WTC11 (cell line): ENCODE results near the gene PKHD1. TPM values are rescaled to one million over a fixed set of nuclear protein-coding genes. Genes with fewer than 3 reads are reported as not detected.

Source experiments
- ATAC-seq: fragments of 200-7000 bp; cut with Tn5 transposase; 2 replicates; pipeline ENCODE4 v1.10.0; 2021; ENCODE audit warnings: mild to moderate bottlenecking, moderate library complexity
- CTCF ChIA-PET: fragments of 300-600 bp; sonication (Branson Sonifier 250); formaldehyde crosslinking; loops from one replicate; lab custom pipeline; 2021; ENCODE audit warnings: antibody characterized with exemption; lab: Charles Lee
- POLR2A ChIA-PET: fragments of 350-600 bp; sonication (Branson Sonifier 250); formaldehyde crosslinking; loops from one replicate; lab custom pipeline; 2021; ENCODE audit warnings: antibody characterized with exemption; lab: Charles Lee
- DNase-seq: peaks from one replicate; pipeline ENCODE4 v3.0.0; 2021; ENCODE audit warnings: low spot score
- H3K27ac Mint-ChIP-seq: 2 replicates; pipeline ENCODE4 v1.8.0; 2021; ENCODE audit warnings: mixed read lengths
- H3K27me3 Mint-ChIP-seq: 2 replicates; pipeline ENCODE4 v1.8.0; 2021; ENCODE audit warnings: low read depth, mild to moderate bottlenecking, moderate library complexity, mixed read lengths
- H3K36me3 Mint-ChIP-seq: 2 replicates; pipeline ENCODE4 v1.8.0; 2021; ENCODE audit warnings: mixed read lengths
- H3K4me1 Mint-ChIP-seq: 2 replicates; pipeline ENCODE4 v1.8.0; 2022; ENCODE audit warnings: mixed read lengths
- H3K4me3 Mint-ChIP-seq: 2 replicates; pipeline ENCODE4 v1.8.0; 2021; ENCODE audit warnings: mild to moderate bottlenecking, moderate library complexity, mixed read lengths
- H3K9me3 Mint-ChIP-seq: 2 replicates; pipeline ENCODE4 v1.8.0; 2021; ENCODE audit warnings: mixed read lengths
- CREB1 ChIP-seq: sonication (generic); formaldehyde crosslinking; IDR thresholded peaks from 2 replicates; pipeline ENCODE4 v1.8.0; 2023; ENCODE audit warnings: mild to moderate bottlenecking, missing genetic modification reagents
- HMGA2 ChIP-seq: fragments of 250-450 bp; sonication (Bioruptor Pico); IDR thresholded peaks from 2 replicates; pipeline ENCODE4 v1.4.0; 2021; ENCODE audit warnings: mild to moderate bottlenecking, moderate library complexity
- JUN ChIP-seq: sonication (generic); formaldehyde crosslinking; IDR thresholded peaks from 2 replicates; pipeline ENCODE4 v1.8.0; 2023; ENCODE audit warnings: mild to moderate bottlenecking, missing genetic modification reagents
- PRRX2 ChIP-seq: fragments of 250-450 bp; sonication (Bioruptor Pico); IDR thresholded peaks from 2 replicates; pipeline ENCODE4 v1.8.0; 2021; ENCODE audit warnings: mild to moderate bottlenecking
- TP53 ChIP-seq: sonication (generic); formaldehyde crosslinking; IDR thresholded peaks from 2 replicates; pipeline ENCODE4 v1.8.1; 2023; ENCODE audit warnings: mild to moderate bottlenecking, missing genetic modification reagents
- ZBTB21 ChIP-seq: sonication (generic); formaldehyde crosslinking; IDR thresholded peaks from 2 replicates; pipeline ENCODE4 v1.8.1; 2023; ENCODE audit warnings: mild to moderate bottlenecking, missing genetic modification reagents, borderline replicate concordance
- ZNF232 ChIP-seq: sonication (generic); formaldehyde crosslinking; IDR thresholded peaks from 2 replicates; pipeline ENCODE4 v1.8.0; 2022; ENCODE audit warnings: mild to moderate bottlenecking, missing genetic modification reagents
- ZNF317 ChIP-seq: sonication (generic); formaldehyde crosslinking; IDR thresholded peaks from 2 replicates; pipeline ENCODE4 v1.8.1; 2023; ENCODE audit warnings: low read depth, mild to moderate bottlenecking, moderate library complexity, missing genetic modification reagents, borderline replicate concordance
- ZNF396 ChIP-seq: fragments of 250-450 bp; sonication (Bioruptor Pico); IDR thresholded peaks from 2 replicates; pipeline ENCODE4 v1.8.0; 2021; ENCODE audit warnings: mild to moderate bottlenecking, moderate library complexity, borderline replicate concordance
- ZNF671 ChIP-seq: fragments of 250-450 bp; sonication (Bioruptor Pico); IDR thresholded peaks from 2 replicates; pipeline ENCODE4 v1.8.0; 2021; ENCODE audit warnings: mild to moderate bottlenecking
- total RNA-seq: library from RNA; stranded (reverse); gene quantifications from 3 replicates; pipeline ENCODE4 v1.2.3, GENCODE V29; 2021
- TF ChIP-seq, protein P1 (sequence below): sonication (generic); formaldehyde crosslinking; IDR thresholded peaks from 2 replicates; pipeline ENCODE4 v1.8.1; 2023; ENCODE audit warnings: mild to moderate bottlenecking, moderate library complexity, missing genetic modification reagents
- TF ChIP-seq, protein P2 (sequence below): fragments of 250-450 bp; sonication (Bioruptor Pico); conservative IDR thresholded peaks from 2 replicates; pipeline ENCODE4 v1.9.0; 2021; ENCODE audit warnings: mild to moderate bottlenecking
- TF ChIP-seq, protein P3 (sequence below): fragments of 250-450 bp; sonication (Bioruptor Pico); IDR thresholded peaks from 2 replicates; pipeline ENCODE4 v1.9.0; 2021; ENCODE audit warnings: mild to moderate bottlenecking
- TF ChIP-seq, protein P4 (sequence below): sonication (generic); formaldehyde crosslinking; IDR thresholded peaks from 2 replicates; pipeline ENCODE4 v1.8.1; 2022; ENCODE audit warnings: mild to moderate bottlenecking, moderate library complexity, missing genetic modification reagents
- TF ChIP-seq, protein P5 (sequence below): sonication (generic); formaldehyde crosslinking; IDR thresholded peaks from 2 replicates; pipeline ENCODE4 v1.8.0; 2022; ENCODE audit warnings: missing genetic modification reagents
- TF ChIP-seq, protein P6 (sequence below): sonication (generic); formaldehyde crosslinking; IDR thresholded peaks from 2 replicates; pipeline ENCODE4 v1.8.0; 2023; ENCODE audit warnings: mild to moderate bottlenecking, missing genetic modification reagents
- TF ChIP-seq, protein P7 (sequence below): sonication (generic); formaldehyde crosslinking; IDR thresholded peaks from 2 replicates; pipeline ENCODE4 v1.8.1; 2022; ENCODE audit warnings: low read depth, mild to moderate bottlenecking, moderate library complexity, missing genetic modification reagents, borderline replicate concordance
- TF ChIP-seq, protein P8 (sequence below): fragments of 250-450 bp; sonication (Bioruptor Pico); IDR thresholded peaks from 2 replicates; pipeline ENCODE4 v2.1.2; 2022; ENCODE audit warnings: mild to moderate bottlenecking, moderate library complexity

PKHD1 gene
- total RNA-seq, 1 experiment from 2014 or later: 0.15 TPM

DNA sequence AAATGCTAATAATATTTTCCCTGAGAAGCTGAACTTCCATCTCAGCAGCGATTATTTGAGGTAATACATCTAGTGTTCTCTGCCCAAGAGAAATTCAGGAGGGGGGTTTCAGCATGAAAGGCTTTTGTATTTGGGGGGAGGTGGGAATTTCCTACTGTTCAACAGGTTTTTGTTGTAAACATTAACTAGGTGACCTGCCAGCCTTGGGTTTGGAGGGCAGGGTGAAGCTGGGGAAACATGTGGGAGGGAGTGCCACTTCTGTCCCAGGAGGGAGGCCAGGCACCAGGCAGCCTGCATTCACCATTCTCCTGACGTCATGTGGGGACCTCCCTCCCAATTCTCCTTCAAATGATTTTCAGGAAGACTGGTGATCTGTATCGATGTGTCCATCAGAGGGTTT lies 37.7 kb upstream of the PKHD1 start:
- H3K9me3 Mint-ChIP-seq: peaks cover 13% of the 10 kb centered on the region
- no peaks in the 10 kb centered on the region; the same call in 1 of the 2 replicates for H3K27me3 Mint-ChIP-seq
- no peak overlapping the region for H3K27ac Mint-ChIP-seq
- no peak for ATAC-seq
- ChIA-PET CTCF (no interaction called here), POLR2A (no interaction called here)
- DNase-seq: no peak
- H3K4me3 Mint-ChIP-seq: no peak overlapping the region
- peaks cover 7% of the 10 kb centered on the region for H3K36me3 Mint-ChIP-seq
- no peaks in the 10 kb centered on the region for H3K4me1 Mint-ChIP-seq
- TF ChIP-seq ZNF396 (CRISPR knock-in tag): no peak
- TF ChIP-seq, protein P1, sequence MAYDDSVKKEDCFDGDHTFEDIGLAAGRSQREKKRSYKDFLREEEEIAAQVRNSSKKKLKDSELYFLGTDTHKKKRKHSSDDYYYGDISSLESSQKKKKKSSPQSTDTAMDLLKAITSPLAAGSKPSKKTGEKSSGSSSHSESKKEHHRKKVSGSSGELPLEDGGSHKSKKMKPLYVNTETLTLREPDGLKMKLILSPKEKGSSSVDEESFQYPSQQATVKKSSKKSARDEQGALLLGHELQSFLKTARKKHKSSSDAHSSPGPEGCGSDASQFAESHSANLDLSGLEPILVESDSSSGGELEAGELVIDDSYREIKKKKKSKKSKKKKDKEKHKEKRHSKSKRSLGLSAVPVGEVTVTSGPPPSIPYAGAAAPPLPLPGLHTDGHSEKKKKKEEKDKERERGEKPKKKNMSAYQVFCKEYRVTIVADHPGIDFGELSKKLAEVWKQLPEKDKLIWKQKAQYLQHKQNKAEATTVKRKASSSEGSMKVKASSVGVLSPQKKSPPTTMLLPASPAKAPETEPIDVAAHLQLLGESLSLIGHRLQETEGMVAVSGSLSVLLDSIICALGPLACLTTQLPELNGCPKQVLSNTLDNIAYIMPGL: no peak
- TF ChIP-seq, protein P2, sequence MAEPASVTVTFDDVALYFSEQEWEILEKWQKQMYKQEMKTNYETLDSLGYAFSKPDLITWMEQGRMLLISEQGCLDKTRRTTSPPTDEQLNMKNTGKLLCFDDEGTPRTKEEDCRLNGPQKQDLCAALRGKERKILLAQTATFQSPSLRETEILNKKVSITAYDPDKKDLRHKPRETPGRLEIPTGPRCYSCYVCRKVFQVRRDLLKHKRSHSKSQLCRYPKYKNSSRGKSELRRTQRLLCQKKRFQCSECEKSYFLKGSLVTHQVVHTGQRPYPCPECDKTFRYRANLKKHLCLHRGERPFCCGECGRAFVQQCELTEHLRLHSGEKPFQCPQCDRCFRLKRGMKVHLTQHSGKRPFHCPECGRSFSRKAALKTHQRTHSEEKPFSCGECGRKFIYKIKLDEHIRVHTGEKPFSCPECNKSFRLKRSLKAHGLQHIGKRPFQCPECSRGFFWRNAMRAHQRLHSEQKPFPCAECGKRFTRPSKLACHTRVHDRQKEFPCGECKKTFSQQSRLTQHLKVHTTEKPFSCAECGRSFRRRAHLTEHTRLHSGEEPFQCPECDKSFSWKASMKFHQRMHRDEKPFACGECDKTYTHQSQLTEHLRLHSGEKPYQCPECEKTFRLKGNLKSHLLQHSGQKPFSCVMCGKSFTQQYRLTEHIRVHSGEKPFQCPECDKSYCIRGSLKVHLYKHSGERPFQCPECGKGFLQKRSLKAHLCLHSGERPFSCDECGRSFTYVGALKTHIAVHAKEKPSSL: no peak
- TF ChIP-seq PRRX2 (CRISPR knock-in tag): no peak
- TF ChIP-seq, protein P3, sequence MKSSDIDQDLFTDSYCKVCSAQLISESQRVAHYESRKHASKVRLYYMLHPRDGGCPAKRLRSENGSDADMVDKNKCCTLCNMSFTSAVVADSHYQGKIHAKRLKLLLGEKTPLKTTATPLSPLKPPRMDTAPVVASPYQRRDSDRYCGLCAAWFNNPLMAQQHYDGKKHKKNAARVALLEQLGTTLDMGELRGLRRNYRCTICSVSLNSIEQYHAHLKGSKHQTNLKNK (CRISPR knock-in tag): no peak
- TF ChIP-seq ZNF671 (CRISPR knock-in tag): no peak

DNA sequence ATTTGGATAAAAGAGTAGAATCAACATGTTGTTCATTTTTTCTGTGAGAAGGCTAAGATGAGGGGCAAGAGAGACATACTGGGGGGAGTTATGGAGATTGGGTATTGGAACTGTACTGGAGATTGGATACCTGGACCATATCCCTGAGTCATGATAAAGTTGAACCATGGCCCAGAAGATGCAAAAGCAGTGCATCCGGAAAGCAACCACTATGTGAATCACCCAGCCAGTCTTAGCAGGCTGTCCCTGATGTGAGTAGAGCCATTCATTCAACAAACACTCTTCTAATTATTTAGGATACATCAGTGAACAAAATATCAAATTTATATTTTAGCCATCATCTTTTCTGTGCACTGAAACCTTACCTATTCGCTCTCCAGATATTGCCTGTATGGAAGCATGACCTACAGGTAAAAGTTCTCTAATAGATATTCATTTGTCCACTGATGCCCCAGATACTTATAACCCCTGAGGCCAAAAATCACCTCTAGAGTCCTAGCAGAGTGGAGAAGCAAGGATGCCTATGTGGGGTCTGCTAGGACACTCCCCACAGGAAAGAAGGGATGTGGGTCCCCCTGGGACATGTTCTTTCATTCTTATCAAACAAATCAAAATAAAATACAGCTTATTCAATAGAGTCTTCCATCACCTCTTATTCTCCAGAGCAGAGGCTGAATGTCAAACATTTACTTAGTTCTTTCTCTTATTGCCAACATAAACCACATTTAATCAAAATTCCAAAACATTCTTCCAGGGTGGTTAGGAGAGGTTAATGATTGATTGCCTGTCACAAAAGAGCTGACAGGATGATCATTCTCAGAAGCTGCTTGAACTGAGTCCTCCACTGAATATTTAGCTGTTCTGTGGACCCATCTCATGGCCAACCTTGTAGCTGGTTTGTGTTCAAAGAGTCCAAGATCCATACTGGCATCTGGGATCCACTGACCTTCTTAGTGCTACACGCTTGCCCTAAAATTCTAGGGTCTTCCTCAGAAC lies 37.0 kb upstream of the PKHD1 start:
- H3K9me3 Mint-ChIP-seq: peaks cover 18% of the 10 kb centered on the region
- H3K36me3 Mint-ChIP-seq: peaks cover 12% of the 10 kb centered on the region
- no peaks in the 10 kb centered on the region for H3K4me1 Mint-ChIP-seq
- H3K27me3 Mint-ChIP-seq: no peaks in the 10 kb centered on the region; the same call in 1 of the 2 replicates
- H3K27ac Mint-ChIP-seq: no peak overlapping the region
- ATAC-seq: no peak
- ChIA-PET POLR2A (no interaction called here), CTCF (no interaction called here)
- DNase-seq: no peak
- no peak overlapping the region for H3K4me3 Mint-ChIP-seq
- TF ChIP-seq, protein P4, sequence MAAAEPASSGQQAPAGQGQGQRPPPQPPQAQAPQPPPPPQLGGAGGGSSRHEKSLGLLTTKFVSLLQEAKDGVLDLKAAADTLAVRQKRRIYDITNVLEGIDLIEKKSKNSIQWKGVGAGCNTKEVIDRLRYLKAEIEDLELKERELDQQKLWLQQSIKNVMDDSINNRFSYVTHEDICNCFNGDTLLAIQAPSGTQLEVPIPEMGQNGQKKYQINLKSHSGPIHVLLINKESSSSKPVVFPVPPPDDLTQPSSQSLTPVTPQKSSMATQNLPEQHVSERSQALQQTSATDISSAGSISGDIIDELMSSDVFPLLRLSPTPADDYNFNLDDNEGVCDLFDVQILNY: no peak
- TF ChIP-seq TP53 (no peak), JUN (no peak), CREB1 (no peak), ZNF317 (no peak), ZBTB21 (CRISPR knock-in tag) (no peak), ZNF232 (CRISPR knock-in tag) (no peak), ZNF671 (CRISPR knock-in tag) (no peak), HMGA2 (no peak)
- TF ChIP-seq, protein P5, sequence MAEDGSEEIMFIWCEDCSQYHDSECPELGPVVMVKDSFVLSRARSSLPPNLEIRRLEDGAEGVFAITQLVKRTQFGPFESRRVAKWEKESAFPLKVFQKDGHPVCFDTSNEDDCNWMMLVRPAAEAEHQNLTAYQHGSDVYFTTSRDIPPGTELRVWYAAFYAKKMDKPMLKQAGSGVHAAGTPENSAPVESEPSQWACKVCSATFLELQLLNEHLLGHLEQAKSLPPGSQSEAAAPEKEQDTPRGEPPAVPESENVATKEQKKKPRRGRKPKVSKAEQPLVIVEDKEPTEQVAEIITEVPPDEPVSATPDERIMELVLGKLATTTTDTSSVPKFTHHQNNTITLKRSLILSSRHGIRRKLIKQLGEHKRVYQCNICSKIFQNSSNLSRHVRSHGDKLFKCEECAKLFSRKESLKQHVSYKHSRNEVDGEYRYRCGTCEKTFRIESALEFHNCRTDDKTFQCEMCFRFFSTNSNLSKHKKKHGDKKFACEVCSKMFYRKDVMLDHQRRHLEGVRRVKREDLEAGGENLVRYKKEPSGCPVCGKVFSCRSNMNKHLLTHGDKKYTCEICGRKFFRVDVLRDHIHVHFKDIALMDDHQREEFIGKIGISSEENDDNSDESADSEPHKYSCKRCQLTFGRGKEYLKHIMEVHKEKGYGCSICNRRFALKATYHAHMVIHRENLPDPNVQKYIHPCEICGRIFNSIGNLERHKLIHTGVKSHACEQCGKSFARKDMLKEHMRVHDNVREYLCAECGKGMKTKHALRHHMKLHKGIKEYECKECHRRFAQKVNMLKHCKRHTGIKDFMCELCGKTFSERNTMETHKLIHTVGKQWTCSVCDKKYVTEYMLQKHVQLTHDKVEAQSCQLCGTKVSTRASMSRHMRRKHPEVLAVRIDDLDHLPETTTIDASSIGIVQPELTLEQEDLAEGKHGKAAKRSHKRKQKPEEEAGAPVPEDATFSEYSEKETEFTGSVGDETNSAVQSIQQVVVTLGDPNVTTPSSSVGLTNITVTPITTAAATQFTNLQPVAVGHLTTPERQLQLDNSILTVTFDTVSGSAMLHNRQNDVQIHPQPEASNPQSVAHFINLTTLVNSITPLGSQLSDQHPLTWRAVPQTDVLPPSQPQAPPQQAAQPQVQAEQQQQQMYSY (CRISPR knock-in tag): no peak
- TF ChIP-seq, protein P6, sequence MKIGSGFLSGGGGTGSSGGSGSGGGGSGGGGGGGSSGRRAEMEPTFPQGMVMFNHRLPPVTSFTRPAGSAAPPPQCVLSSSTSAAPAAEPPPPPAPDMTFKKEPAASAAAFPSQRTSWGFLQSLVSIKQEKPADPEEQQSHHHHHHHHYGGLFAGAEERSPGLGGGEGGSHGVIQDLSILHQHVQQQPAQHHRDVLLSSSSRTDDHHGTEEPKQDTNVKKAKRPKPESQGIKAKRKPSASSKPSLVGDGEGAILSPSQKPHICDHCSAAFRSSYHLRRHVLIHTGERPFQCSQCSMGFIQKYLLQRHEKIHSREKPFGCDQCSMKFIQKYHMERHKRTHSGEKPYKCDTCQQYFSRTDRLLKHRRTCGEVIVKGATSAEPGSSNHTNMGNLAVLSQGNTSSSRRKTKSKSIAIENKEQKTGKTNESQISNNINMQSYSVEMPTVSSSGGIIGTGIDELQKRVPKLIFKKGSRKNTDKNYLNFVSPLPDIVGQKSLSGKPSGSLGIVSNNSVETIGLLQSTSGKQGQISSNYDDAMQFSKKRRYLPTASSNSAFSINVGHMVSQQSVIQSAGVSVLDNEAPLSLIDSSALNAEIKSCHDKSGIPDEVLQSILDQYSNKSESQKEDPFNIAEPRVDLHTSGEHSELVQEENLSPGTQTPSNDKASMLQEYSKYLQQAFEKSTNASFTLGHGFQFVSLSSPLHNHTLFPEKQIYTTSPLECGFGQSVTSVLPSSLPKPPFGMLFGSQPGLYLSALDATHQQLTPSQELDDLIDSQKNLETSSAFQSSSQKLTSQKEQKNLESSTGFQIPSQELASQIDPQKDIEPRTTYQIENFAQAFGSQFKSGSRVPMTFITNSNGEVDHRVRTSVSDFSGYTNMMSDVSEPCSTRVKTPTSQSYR: no peak
- TF ChIP-seq, protein P7, sequence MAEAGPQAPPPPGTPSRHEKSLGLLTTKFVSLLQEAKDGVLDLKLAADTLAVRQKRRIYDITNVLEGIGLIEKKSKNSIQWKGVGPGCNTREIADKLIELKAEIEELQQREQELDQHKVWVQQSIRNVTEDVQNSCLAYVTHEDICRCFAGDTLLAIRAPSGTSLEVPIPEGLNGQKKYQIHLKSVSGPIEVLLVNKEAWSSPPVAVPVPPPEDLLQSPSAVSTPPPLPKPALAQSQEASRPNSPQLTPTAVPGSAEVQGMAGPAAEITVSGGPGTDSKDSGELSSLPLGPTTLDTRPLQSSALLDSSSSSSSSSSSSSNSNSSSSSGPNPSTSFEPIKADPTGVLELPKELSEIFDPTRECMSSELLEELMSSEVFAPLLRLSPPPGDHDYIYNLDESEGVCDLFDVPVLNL: no peak
- TF ChIP-seq, protein P8, sequence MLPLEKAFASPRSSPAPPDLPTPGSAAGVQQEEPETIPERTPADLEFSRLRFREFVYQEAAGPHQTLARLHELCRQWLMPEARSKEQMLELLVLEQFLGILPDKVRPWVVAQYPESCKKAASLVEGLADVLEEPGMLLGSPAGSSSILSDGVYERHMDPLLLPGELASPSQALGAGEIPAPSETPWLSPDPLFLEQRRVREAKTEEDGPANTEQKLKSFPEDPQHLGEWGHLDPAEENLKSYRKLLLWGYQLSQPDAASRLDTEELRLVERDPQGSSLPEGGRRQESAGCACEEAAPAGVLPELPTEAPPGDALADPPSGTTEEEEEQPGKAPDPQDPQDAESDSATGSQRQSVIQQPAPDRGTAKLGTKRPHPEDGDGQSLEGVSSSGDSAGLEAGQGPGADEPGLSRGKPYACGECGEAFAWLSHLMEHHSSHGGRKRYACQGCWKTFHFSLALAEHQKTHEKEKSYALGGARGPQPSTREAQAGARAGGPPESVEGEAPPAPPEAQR: no peak
